GM18951 (cell line): ENCODE results near the gene CAMSAP2.
A peak's percentile ranks its signal among the peaks of the same experiment; 100 is the strongest.

Experiments used
- POLR2A ChIP-seq: IDR thresholded peaks from 4 replicates; pipeline ENCODE4 v1.6.1; 2011; ENCODE audit warnings: mild to moderate bottlenecking; ENCODE audit not compliant: insufficient read length, insufficient read depth; ENCODE audit errors: extremely low read depth
- in situ Hi-C: fragments of 300-500 bp; cut with MboI; formaldehyde crosslinking; loops from one replicate; pipeline ENCODE4 v1.12.0; 2022; ENCODE audit warnings: low sequenced_read_pairs, mixed read lengths, inconsistent platforms; ENCODE audit not compliant: unreplicated experiment

Gene CAMSAP2

GRCh38 chr1:200856716-200857357 is 118.1 kb downstream of the CAMSAP2 start:
- in situ Hi-C loops: no loop called here
- TF ChIP-seq POLR2A: no peak

GRCh38 chr1:200857804-200858203 is 119.1 kb downstream of the CAMSAP2 start:
- in situ Hi-C loops: no loop called here
- TF ChIP-seq POLR2A: no peak

GRCh38 chr1:200861937-200862647 is 123.4 kb downstream of the CAMSAP2 start:
- TF ChIP-seq POLR2A: no peak
- in situ Hi-C loops: no loop called here

- no peak for TF ChIP-seq POLR2A
- in situ Hi-C loops: no loop called here
Observed at GRCh38 chr1:200862713-200863415, 124.2 kb downstream of the CAMSAP2 start.

GRCh38 chr1:200866116-200866515 is 127.4 kb downstream of the CAMSAP2 start:
- in situ Hi-C loops: no loop called here
- TF ChIP-seq POLR2A: no peak

GRCh38 chr1:200866521-200866920 is 127.8 kb downstream of the CAMSAP2 start:
- in situ Hi-C loops: no loop called here

GRCh38 chr1:200867018-200867811 is 128.5 kb downstream of the CAMSAP2 start:
- no peak for TF ChIP-seq POLR2A
- in situ Hi-C loops: no loop called here

More at GRCh38 chr1:200866521-200866920, 127.8 kb downstream of the CAMSAP2 start:
- TF ChIP-seq POLR2A: no peak

- no peak for TF ChIP-seq POLR2A
- in situ Hi-C loops: no loop called here
Observed at GRCh38 chr1:200869376-200869752, 130.7 kb downstream of the CAMSAP2 start.

GRCh38 chr1:200869753-200870391 is 131.2 kb downstream of the CAMSAP2 start:
- TF ChIP-seq POLR2A: peak; percentile 56
- in situ Hi-C loops: no loop called here

- no peak for TF ChIP-seq POLR2A
- in situ Hi-C loops: no loop called here
Observed at GRCh38 chr1:200872446-200873115, 133.9 kb downstream of the CAMSAP2 start, which contains the start of gene GPR25. TSS of gene GPR25 (plus strand) at chr1:200872981. CDS start at chr1:200873038, 57 bp downstream.

- in situ Hi-C loops: no loop called here
- TF ChIP-seq POLR2A: no peak
Observed at GRCh38 chr1:200873116-200873670, 134.5 kb downstream of the CAMSAP2 start.
